Right lung (tissue), 5 donors: ENCODE results near the gene PDE1C. TPM values are rescaled to one million over a fixed set of nuclear protein-coding genes. Genes with fewer than 3 reads are reported as not detected.
A peak's percentile ranks its signal among the peaks of the same experiment; 100 is the strongest.

Source experiments
- DNase-seq, 2 donors: peaks; one replicate each; pipeline ENCODE4 v3.0.0-alpha.2; 2013
- polyA plus RNA-seq, 5 donors: library from polyadenylated mRNA; unstranded; fragments of 120-200 nt; gene quantifications; one replicate each; pipeline versions ENCODE4 v1.2.1 to v1.2.3, GENCODE V29; 2013; ENCODE audit warnings: inconsistent platforms in 1 of 5, low replicate concordance in 1 of 5; ENCODE audit not compliant: insufficient read length in 5 of 5, insufficient read depth in 1 of 5

The PDE1C gene
- polyA plus RNA-seq, 5 donors: 2.5 to 4.8 (median 4.3) TPM

DNA sequence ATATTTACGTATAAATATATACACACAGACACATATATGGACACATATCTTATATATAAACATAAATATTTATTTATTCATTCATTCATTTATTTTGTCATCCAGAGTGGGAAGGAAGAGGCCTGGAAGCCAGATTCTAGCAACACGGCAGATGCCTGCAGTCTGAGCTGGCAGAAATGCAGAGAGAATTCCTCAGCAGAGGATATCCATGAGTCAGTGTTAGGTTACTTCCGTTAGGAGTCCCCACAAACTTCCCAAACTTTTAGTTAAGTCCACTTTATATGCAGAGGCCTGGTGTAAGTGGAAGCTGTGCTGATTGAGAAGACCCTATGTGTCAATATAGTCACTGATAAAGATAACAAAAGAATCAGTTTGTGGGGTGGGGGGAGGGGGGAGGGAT is 293.6 kb downstream of the PDE1C start:
- DNase-seq: no peak

DNA sequence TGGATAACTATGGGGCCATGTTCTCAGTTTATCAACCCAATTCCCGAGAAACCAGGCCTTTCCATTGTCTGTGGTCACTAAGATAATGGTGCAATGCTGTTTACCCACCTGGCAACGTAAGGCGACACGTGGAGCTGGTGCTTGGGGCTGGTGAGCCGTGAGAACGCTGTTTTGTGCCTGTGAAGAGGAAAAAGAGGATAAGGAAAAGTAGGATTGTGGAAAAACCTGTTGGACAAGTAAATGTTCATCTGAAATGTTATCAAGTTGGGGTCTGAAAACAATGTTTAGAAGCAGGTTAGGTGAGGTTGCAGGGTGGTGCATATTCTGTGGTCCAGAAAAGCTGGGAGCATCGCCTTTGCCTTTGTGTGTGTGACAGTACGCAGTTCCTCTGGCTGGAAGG is 294.7 kb downstream of the PDE1C start:
- DNase-seq: peak; percentile 10 to 17

DNA sequence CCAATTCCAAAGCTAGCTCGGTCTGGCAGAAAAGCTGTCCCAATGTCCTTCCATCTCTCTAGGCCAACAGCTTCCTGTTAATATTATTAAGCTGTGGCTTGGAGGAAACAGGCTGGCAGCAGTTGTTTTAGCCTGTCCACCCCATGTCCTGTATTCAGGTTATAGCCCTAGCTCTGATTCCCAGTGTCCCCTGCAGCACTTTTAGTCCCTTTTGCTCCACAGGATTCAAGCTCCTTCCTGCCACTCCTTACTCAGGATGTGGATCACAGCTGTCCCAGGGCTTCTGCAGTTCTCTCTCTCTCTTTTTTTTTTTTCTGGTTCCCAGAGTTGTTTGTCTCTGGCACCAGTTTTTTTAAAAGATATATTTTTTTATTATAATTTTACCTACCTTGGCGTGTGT is 298.0 kb downstream of the PDE1C start:
- no peak for DNase-seq

DNA sequence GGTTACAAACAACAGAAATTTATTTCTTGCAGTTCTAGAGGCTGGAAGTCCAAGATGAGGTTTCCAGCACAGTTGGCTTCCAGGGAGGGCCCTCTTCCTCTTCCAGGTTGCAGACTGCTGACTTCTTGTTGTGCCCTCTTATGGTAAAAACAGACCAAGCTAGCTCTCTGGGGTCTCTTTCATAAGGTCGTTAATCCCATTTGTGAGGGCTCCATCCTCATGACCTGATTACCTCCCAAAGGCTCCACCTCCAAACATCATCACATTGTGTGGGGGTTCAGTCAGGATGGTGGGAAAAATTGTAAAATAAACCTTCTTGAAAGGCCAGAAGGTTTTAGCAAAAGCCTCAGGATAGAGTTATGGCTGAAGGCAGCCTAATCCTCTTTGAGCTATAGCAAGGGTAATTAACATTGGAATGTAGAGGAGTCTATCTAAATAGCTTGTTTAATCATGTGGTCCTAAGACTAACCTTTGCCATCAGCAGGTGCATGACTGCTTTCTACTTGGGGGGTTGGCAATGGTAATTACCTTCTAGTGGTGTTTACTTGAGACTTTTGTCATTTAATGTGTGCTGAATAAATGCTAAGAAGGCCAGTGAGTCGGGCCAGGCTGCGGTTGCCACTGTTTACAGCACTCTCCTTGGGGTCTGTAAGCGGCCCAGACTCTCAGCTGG is 302.4 kb downstream of the PDE1C start:
- no peak for DNase-seq

DNA sequence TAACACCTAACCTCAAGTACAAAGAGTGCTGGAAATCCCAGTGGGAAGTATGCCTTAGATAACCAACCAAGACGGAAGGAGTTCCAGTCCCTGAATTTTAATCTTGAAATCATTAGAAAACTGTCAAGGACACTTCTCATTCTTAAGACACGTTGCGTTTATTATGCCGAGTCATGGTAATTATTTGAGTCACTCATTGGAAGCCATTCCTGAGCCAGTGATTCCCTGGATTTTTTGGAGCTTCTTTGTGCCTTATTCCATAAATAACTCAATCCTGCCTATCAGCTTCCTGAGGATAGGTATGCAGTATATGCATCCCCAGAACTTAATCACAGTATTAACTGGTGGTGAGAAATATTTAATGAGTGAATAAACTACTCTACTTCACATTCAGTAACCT is 305.7 kb downstream of the PDE1C start:
- no peak for DNase-seq

DNA sequence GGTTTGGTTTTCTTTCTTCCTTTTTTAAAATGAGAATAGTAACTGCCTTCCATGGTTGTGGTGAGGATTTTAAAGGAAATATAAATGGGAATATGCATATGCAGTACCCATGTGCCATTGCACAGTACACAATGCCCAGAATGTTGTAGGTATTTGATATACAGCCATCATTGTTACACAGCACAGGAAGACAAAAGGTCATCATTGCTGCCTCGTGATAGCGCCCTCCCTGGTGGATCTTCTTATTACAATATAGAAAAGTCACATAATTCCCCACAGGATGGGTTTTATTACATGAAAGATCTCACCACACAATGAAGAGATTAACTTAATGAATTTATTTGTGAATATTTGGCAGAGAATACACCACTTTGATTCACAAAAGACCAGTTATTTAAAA is 306.7 kb downstream of the PDE1C start:
- DNase-seq: no peak

DNA sequence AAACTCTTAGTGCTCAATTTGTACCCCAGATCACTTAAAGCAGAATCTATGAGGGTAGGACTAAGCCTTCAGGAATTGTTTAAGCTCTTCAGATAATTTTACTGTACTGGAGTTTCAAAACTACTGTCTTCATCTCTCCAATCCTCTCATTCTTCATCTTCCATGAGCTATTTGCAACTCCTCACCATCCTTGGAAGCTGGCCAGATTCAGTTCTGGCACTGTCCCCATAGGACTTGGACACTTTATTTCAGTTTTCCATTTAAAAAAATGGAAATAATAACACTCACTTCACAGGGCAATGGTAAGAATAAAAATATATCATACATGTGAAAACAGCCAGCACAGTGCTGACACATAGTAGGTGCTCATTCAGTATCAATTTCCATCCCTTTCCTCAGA is 308.6 kb downstream of the PDE1C start:
- DNase-seq: no peak

DNA sequence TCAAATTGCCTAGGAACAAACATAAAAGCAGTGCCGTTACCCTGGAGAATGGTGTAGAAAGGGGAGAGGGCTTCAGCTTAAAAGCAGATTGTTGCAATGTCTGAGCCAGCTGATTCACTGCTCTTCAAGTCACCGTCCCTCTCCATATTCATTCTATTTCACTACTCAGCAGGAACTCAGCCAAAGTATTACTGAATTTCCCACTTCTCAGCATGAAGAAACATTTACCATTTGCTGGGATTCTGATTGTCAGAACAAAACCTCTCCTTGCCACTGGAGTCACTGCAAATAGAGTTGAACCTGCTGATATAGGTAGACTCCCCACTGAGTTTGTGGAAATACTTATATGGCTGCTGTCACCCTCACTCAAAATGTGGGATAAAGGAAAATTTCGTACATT is 311.5 kb downstream of the PDE1C start:
- DNase-seq: no peak

DNA sequence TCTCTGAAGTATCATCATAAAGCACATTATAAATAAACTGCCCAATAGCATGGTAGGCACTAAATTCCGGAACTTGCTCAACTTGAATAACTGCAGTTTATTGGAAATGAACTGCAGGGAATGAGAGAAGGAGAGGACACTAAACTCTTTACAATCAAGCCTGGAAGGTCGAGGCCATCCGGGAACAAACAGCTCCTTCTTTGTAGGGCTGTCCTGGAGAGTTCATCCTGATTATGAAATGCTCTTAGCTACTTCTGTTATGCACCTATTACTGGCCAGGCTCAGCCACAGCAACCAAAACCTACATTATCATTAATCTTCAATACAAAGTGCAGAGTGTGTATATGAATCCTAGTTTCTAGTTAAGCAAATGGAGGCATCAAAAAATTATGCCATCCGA is 318.5 kb downstream of the PDE1C start:
- no peak for DNase-seq

DNA sequence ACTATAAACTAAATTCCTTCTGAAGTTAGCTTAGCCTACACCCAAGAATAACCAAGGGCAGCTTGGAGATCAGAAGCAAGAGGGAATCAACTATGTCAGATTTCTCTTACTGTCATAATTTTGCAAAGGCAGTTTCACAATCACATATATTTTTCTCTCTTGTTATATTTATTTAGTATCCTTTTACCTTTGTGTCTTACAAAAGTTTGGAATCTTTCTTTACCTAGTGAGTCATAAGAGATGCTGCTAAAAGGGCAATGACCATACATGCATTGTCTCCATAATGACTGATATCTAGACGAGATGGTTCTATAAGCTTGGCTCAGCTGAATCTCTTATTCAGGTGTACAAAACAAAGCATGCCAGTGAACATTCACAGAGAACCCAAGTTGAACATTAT is 322.1 kb downstream of the PDE1C start:
- DNase-seq: no peak

DNA sequence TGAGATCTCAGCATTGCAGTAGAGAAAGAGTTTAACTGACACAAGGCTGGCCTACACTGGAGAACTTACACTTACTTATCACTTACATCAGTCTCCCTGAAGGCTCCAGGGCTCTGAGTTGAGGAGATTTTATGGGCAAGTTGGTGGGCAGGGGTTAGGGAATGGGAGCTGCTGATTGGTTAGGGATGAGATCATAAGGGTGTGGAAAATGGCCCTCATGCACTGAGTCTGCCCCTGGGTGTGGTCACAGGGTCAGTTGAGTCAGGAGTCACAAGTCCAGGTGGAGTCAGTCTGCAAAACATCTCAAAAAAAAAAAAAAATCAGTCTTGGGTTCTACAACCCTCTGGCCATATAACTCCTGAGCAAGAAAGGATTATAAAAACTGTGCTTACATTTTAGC is 322.7 kb downstream of the PDE1C start:
- DNase-seq: no peak

DNA sequence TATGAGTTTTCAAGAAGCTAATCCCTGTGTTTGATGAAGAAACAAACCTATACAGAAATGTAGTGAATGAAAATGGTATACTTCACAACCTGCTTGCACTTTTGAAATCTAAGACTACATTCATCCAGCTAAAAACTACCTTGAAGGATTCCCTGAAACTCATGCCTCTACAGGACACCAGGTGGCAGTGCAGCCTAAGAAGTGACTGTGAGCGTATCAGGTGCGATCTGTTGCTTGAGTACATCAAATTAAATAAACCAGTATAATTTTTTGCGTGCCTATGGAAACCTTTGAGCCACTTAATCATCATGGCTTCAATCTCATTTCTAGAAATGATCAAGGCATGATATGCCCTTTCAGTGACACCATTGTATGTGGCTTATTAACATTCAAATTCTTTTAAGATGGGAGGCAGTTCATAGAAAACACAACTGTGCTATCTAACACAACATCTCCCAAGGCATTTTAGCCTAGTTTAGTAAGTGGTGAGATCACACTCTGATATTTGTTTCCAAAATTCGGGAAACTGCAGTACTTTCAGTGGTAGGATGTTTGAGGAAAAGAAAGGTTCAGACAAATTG is 325.8 kb downstream of the PDE1C start:
- DNase-seq: peak; percentile 25 to 55

DNA sequence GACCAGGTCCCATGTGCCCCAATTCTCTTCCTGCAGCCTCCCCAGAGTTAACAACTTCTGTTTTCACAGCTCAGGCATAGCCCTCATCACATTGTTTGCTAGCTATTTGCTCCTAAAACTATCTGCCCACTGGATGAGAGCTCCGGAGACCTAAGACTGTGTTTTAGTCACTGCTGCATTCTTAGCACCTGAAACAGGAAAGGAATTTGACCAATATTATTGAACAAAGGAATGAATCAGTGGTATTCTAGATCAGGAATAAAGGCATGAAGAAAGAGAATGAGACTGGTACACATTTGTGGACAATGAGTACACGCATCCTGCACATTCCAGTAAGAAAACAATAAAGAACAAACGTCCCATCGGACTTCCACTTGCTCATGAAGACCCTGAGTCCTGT is 328.4 kb downstream of the PDE1C start:
- no peak for DNase-seq

DNA sequence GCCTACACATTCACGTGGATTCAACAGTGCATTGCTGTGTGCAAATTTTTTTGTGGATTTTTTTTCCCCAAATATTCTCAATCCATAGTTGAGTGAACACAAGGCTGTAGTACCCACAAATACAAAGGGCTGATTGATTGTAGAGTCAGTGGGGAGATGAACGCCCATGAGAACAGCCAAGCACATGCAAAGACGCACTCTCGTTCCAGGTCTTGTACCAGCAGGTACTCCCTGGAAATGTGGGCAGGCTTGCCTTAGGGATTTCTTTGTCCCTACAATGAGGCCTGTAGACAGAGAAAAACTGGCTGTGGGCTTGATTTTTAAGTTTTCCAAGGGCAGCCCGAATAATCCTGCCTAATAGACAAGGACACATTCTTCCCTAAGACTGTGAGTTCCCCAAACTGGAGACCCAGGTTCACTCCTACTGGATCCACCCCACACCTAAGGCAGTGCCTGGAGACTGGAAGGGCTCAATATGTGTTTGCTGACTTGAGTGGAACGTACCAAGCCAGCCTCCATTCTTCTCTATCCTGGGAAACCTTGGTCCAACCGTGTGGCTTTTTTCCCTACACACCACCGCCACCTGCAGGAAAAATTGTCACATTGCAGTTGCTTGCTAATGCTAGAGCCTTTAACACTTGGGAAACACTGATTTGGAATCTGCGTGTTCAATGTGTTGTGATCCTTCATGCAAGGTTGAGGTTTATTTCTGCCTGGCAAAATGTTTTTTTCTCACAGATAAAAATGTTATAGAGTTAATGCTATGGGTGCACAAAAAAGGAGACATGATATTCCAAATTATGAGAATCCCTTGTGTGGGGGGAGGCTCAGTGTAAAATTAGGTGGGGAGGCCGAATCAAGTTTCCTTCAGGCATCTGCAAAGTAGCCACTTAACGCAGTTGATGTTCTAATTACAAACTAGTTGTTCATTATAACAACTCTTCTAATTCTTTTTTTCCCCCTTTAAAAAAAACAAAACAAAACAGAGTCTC is 333.9 kb downstream of the PDE1C start:
- DNase-seq: peak; percentile 33 to 55

DNA sequence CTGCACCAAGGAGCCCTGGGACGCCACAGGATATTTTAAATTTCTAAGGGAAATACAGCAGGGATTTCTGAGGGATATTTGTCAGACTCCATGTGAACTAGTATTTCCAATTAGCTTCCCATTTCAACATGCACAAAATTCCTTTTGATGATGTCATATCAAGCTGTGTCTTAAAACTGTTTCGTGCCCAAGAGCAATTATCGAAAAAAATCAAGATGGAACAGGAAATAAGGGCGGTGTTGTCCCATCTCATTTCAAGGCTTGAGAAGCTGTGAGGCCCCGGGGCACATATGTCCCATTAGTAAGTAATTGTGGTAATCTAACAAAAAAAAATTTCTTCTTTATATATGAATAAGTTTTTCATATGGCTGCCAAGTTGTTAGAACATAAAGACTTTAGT is 335.8 kb downstream of the PDE1C start:
- no peak for DNase-seq

DNA sequence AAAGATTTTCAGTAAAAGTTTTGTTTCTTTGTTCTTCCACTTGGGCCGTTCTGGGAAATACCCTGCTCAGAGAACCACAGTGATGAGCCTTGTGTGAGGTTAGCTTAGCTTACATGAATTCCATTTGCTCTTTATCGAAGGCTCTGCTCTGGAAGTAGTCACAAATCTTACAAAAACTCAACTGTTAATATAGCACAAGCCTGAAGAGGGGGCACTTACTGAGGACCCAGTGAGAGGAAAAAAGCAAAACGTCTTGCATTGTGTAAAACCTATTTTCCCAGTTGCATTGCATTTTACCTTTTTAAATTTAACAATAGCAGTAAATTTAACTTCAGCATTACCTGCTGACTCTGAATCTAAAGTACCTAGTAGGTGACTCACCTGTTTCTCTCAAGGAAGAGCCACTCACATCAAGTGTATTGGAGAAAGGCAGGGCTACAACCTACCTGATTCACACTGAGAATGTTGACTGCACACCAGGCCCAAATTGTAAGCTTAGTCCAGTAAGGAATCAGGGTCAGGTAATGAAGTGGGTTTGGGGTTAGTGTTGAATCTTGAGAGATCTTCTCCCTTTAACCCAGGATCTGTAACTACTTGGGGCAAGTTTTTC is 340.9 kb downstream of the PDE1C start:
- DNase-seq: no peak

DNA sequence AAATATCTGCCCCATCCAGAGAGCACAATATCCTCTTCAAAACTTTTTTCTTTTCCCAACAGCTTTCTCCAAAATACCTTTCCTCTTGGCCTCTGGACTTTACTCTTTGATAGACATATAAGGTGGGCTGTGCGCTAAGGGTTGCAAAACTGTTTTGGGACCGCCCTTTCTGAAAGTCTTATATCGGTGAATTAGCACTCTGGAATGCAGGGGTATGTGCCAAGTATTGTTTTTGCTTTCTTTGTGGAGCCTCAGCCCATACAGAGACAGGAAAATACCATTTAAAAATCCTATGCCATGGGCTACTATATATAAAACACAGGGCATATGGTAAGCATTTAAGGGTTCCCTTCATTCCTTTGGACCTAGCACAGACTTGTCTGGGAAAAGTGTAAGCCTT is 345.5 kb downstream of the PDE1C start:
- no peak for DNase-seq

DNA sequence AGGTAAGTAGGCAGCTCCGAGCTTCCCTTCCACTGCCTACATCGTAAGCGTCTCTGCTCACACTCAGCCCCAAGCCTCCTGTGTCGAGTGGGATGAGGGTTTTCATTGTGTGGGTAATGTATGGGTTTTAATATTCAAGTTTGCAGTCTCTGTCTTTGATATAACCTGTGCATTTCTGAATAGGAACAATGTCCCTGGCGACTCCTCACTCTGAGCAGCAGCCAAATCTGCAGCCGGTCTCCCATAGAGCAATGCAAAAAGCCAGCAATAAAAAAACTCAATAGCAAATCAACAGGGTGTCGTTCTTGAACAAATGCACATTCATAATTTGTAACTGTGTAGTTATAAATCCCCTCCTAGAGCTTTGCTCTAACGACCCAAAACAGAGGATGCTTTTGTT is 349.8 kb downstream of the PDE1C start:
- DNase-seq: no peak

DNA sequence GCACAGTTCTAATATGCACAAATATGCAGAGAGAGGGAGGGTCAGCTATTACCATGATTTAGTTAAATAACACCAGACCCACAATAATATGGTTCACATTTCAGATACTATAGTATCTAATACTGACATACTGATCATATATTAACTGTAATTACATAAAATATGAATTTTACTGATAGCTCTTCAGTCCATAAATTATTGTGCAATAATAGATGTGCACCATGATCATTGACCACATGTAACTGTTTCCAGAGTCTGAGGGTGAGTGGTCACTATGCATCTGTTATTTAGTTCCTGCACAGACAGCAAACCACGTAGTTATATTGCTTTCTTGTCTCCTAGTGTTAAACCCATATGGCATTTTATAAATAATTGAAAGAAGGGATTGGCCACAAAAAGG is 353.9 kb downstream of the PDE1C start:
- DNase-seq: no peak

DNA sequence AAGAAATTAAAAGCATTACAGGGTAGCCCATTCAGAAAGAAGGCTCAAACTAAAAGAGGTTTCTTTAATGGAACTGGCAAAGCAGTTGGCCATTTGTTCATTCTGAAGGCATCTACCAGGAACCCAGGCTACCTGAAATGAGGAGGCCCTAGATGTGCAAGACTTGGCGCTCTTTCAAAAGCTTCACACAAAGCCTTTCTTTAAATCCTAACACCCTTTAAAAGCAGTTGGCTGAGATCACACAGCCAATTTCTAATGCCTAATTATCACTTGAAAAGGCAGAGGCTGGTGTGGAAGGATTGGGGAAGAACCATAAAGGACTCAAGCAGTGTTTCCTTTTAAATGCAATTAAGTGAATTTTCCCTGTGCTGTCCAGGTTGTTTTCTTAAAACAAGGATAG is 360.0 kb downstream of the PDE1C start:
- DNase-seq: no peak

DNA sequence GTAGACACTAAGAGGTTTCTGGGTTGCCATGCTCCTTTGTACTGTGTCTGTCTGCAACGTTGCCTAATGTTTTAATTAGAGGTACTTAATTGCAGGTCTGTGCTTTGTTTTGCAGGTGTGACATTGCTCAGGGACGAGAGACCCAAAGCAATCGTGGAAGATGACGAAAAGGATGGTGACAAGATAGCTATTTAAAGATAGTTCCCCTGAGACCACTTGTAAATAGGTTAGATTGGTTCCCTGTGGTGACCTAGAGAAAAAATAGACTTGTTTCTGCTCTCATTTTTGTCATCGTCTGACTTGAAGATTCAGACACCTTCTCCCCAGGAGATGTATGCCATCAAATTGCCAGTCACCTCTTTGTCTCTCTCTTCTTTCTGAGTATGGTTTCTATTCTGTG is 363.1 kb downstream of the PDE1C start:
- DNase-seq: no peak

DNA sequence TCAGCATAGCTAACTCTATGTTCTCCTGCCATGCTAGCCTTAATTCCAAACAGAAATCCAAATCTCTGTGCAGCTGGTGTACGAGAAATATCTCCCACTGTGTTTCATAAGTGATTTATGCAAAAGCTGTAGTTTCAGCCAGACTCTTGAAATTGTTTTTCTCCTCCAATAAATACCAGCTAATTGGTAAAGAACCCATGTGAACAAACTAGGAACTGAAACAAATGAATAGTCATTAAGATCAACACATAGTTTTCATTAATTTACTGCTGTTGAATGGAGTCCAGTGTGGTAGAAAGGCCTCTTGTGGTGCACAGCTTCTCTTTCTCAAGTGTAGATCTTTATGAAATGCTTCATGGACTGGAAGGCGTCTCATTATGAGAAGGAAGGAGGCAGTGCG is 364.8 kb downstream of the PDE1C start:
- no peak for DNase-seq

DNA sequence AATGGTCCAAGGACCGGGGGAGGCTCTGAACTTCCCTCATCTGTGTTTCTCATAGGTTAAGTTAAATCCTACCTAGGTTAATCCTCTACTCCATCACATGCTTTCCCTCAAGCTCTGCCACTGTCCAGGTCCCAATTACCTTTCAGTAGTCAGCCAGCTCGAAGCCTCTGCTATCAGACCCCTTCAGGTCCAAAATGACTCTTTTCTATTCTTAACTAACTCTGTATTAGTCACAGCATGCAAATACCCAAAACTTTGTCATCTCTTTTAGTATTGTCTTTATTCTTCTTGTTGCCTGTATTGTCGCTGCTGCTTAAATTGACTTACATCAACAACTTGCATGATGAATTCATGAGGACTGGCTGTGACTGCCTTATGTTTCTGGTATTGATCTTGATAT is 367.9 kb downstream of the PDE1C start:
- DNase-seq: no peak
